NB4 (cell line): ENCODE measurements around the gene RBKS.

Source experiments
- CTCF ChIP-seq: IDR thresholded peaks from one replicate; pipeline ENCODE4 v1.5.1; 2012; ENCODE audit warnings: low read depth, low read length
- MAX ChIP-seq: IDR thresholded peaks from 2 replicates; pipeline ENCODE4 v1.6.1; 2011; ENCODE audit warnings: low read depth, low read length
- POLR2A ChIP-seq: IDR thresholded peaks from 2 replicates; pipeline ENCODE4 v1.6.1; 2011; ENCODE audit warnings: mild to moderate bottlenecking; ENCODE audit not compliant: insufficient read length; ENCODE audit errors: extremely low read depth

DNA sequence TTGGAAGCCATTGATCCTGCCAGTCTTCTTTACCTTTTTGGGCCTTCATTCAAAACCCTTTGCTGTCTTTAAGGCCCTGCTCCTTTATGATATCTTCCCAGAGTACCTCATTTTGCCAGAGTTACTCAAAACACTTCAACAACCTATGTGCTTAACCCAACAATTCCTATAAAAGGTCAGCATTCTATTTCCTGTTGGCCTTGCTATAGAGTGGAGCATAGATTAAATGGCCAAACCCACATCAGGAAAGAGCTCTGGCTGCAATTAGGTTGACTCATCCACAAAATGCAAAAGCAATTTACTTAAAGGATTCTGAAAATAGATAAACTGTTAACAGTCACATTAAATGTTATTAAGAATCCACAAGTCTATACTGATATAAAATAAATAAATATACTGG lies 97.4 kb downstream of the RBKS start:
- TF ChIP-seq POLR2A (no peak), CTCF (no peak), MAX (no peak)
